RWPE2 (cell line): Measurements from ENCODE around the gene KIFC3.

ENCODE experiments used
- ATAC-seq: fragments of 200-7000 bp; cut with Tn5 transposase; 3 replicates; pipeline ENCODE4 v1.9.1; 2021; ENCODE audit warnings: low read depth
- DNase-seq: peaks from one replicate; pipeline ENCODE4 v3.0.0-alpha.2; 2020; ENCODE audit warnings: low spot score
- H3K27ac ChIP-seq: fragments of 450-650 bp; 2 replicates; pipeline ENCODE4 v1.5.1; 2017; ENCODE audit warnings: mild to moderate bottlenecking; ENCODE audit not compliant: poor library complexity, severe bottlenecking
- H3K27me3 ChIP-seq: fragments of 250-450 bp; sonication (Bioruptor Pico); 2 replicates; pipeline ENCODE4 v1.5.1; 2021; ENCODE audit warnings: mild to moderate bottlenecking, moderate library complexity; ENCODE audit not compliant: insufficient read depth, poor library complexity, severe bottlenecking
- H3K36me3 ChIP-seq: fragments of 250-450 bp; sonication (Bioruptor Pico); 2 replicates; pipeline ENCODE4 v1.5.1; 2020; ENCODE audit warnings: low read depth, mild to moderate bottlenecking, moderate library complexity
- H3K4me1 ChIP-seq: fragments of 250-450 bp; sonication (Bioruptor Pico); 2 replicates; pipeline ENCODE4 v1.5.1; 2021; ENCODE audit warnings: mild to moderate bottlenecking, moderate library complexity; ENCODE audit not compliant: insufficient read depth, poor library complexity, severe bottlenecking
- H3K4me3 ChIP-seq: fragments of 250-450 bp; sonication (Bioruptor Pico); 2 replicates; pipeline ENCODE4 v1.5.1; 2021; ENCODE audit warnings: mild to moderate bottlenecking, moderate library complexity; ENCODE audit not compliant: severe bottlenecking
- H3K9me3 ChIP-seq: fragments of 250-450 bp; sonication (Bioruptor Pico); 2 replicates; pipeline ENCODE4 v1.5.1; 2021; ENCODE audit warnings: mild to moderate bottlenecking, moderate library complexity; ENCODE audit not compliant: severe bottlenecking
- TF ChIP-seq, protein P1 (sequence below): fragments of 450-650 bp; IDR thresholded peaks from one replicate; pipeline ENCODE4 v1.5.1; 2017; ENCODE audit warnings: mild to moderate bottlenecking, moderate library complexity; ENCODE audit not compliant: poor library complexity, severe bottlenecking

KIFC3 gene

GRCh38 chr16:57825298-57826044, 23.2 kb upstream of the KIFC3 start:
- Histone ChIP-seq H3K27me3 (no peaks in the 10 kb centered on the region), H3K4me3 (no peak overlapping the region), H3K36me3 (no peaks in the 10 kb centered on the region), H3K27ac (peak overlapping the region; percentile 52), H3K4me1 (peaks cover 27% of the 10 kb centered on the region), H3K9me3 (no peaks in the 10 kb centered on the region)
- no peak for ATAC-seq
- TF ChIP-seq, protein P1, sequence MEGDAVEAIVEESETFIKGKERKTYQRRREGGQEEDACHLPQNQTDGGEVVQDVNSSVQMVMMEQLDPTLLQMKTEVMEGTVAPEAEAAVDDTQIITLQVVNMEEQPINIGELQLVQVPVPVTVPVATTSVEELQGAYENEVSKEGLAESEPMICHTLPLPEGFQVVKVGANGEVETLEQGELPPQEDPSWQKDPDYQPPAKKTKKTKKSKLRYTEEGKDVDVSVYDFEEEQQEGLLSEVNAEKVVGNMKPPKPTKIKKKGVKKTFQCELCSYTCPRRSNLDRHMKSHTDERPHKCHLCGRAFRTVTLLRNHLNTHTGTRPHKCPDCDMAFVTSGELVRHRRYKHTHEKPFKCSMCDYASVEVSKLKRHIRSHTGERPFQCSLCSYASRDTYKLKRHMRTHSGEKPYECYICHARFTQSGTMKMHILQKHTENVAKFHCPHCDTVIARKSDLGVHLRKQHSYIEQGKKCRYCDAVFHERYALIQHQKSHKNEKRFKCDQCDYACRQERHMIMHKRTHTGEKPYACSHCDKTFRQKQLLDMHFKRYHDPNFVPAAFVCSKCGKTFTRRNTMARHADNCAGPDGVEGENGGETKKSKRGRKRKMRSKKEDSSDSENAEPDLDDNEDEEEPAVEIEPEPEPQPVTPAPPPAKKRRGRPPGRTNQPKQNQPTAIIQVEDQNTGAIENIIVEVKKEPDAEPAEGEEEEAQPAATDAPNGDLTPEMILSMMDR = no peak
- DNase-seq = no peak

DNA sequence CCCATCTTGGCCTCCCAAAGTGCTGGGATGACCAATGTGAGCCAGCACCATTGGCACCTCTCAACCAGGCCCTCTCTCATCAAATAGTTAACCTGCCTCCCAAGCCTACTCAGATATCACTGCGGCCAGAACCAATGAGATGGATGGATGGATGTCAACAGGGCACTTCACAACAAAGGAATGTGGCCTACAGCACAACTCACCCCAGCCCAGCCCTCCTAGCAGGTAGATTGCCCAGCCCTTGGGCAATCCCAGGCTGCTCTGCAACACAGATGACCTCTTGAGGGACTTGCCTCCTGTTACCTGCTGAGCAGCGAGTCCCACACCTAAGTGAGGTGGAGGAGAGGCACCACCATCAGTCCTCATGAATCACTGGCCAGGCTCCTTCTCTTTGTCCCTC, 22.6 kb upstream of the KIFC3 start:
- Histone ChIP-seq H3K4me3 (no peak overlapping the region), H3K27me3 (no peaks in the 10 kb centered on the region), H3K9me3 (no peaks in the 10 kb centered on the region), H3K36me3 (no peaks in the 10 kb centered on the region), H3K4me1 (peaks cover 27% of the 10 kb centered on the region), H3K27ac (peak overlapping the region; percentile 52)
- ATAC-seq (peak; percentile 85), DNase-seq (no peak)
- TF ChIP-seq, protein P1 = no peak

DNA sequence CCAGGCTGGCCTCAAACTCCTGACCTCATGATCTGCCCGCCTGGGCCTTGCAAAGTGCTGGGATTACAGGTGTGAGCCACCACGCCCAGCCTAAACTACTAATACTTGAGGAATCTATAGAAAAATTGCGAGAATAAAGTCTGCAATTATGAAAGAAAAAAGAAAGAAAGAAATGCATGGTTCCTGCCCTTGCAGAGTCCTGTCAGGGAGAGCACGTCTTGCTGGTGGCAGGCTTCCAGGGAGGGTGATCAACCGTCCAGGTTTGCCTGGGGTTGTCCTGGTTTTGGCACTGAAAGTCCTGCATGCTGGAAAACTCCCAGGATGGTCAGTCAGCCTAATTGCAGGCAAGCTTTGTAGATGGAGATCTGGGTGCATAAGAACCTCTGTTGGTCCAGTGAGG, 21.5 kb upstream of the KIFC3 start:
- DNase-seq (no peak), ATAC-seq (peak; percentile 66)
- Histone ChIP-seq H3K36me3 (no peaks in the 10 kb centered on the region), H3K4me1 (peaks cover 27% of the 10 kb centered on the region), H3K9me3 (no peaks in the 10 kb centered on the region), H3K27ac (peak overlapping the region; percentile 52), H3K27me3 (no peaks in the 10 kb centered on the region), H3K4me3 (no peak overlapping the region)
- TF ChIP-seq, protein P1 = no peak

DNA sequence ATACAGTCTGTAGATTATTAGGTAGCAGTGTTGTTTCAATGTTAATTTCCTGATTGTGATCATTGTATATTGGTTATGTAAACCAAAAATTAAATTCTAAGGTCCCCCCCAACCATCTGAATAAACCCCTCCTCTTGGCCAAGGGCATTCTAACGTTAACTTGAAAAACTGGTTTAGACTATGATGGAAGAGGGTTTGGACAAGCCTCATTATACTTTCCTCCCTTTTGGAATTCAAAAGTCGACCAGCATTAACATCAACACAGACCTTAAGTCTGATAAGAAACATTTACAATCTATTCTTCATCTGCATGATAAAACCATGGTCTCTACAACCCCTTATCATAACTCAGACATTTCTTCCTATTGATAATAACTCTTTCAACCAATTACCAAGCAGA, 20.6 kb upstream of the KIFC3 start:
- TF ChIP-seq, protein P1 = no peak
- Histone ChIP-seq H3K27ac (peak overlapping the region; percentile 52), H3K36me3 (no peaks in the 10 kb centered on the region), H3K4me1 (peaks cover 27% of the 10 kb centered on the region), H3K9me3 (no peaks in the 10 kb centered on the region), H3K4me3 (no peak overlapping the region), H3K27me3 (no peaks in the 10 kb centered on the region)
- ATAC-seq (no peak), DNase-seq (no peak)

DNA sequence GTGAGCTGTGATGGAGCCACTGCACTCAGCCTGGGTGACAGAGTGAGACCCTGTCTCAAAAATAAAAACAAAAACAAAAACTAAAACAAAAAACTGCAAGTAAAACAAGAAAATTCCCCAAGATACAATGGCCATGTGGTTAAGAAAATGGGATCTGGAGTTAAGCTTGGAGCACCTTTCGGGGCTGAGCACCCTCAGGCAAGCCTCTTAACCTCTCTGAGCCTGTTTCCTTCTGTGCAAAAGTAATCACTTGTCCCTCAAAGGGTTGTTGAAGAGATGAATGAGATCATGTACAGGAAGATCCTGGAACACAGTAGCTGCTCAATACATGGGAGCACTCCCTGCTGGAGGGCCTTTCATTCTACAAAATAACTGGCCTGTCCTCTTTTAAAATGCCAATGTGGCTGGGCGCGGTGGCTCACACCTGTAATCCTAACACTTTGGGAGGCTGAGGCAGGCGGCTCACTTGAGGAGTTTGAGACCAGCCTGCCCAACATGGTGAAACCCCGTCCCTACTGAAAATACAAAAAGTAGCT, 19.8 kb upstream of the KIFC3 start:
- H3K36me3 ChIP-seq = no peaks in the 10 kb centered on the region
- H3K27me3 ChIP-seq = no peaks in the 10 kb centered on the region
- TF ChIP-seq, protein P1 = no peak
- H3K27ac ChIP-seq = peak overlapping the region; percentile 5
- H3K4me1 ChIP-seq = peaks cover 27% of the 10 kb centered on the region
- DNase-seq (no peak), ATAC-seq (no peak)
- H3K4me3 ChIP-seq = no peak overlapping the region
- no peaks in the 10 kb centered on the region for H3K9me3 ChIP-seq
